HT-29 (cell line): Measurements from ENCODE around the gene RAB11A. TPM values are rescaled to one million over a fixed set of nuclear protein-coding genes. Genes with fewer than 3 reads are reported as not detected.
A peak's percentile ranks its signal among the peaks of the same experiment; 100 is the strongest.

Experiments used
- DNase-seq: peaks from one replicate; pipeline ENCODE4 v3.0.0-alpha.2; 2015; ENCODE audit warnings: low spot score
- total RNA-seq: library from RNA; depleted of rRNA; stranded (reverse); fragments of >200 nt; shearing (Covaris generic); gene quantifications from 2 replicates; pipeline ENCODE4 v1.2.3, GENCODE V29; 2014

Gene RAB11A
- total RNA-seq, 1 experiment from 2014 or later = 233 TPM

- no peak for DNase-seq
Observed at GRCh38 chr15:65916041-65916663, 46.9 kb downstream of the RAB11A start.

GRCh38 chr15:65916664-65917406, 47.5 kb downstream of the RAB11A start:
- DNase-seq = peak; percentile 80

GRCh38 chr15:65917407-65917756, 48.1 kb downstream of the RAB11A start:
- no peak for DNase-seq

GRCh38 chr15:65917936-65918335, 48.6 kb downstream of the RAB11A start:
- DNase-seq = no peak

- DNase-seq = no peak
Observed at GRCh38 chr15:65918357-65918920, 49.1 kb downstream of the RAB11A start.

- DNase-seq = no peak
Observed at GRCh38 chr15:65918945-65919344, 49.7 kb downstream of the RAB11A start.

- no peak for DNase-seq
Observed at GRCh38 chr15:65919353-65919752, 50.1 kb downstream of the RAB11A start.

GRCh38 chr15:65920121-65920520, 50.8 kb downstream of the RAB11A start:
- DNase-seq = no peak

GRCh38 chr15:65920825-65921309, 51.6 kb downstream of the RAB11A start:
- no peak for DNase-seq

- no peak for DNase-seq
Observed at GRCh38 chr15:65921780-65922179, 52.5 kb downstream of the RAB11A start.

GRCh38 chr15:65922621-65923020, 53.3 kb downstream of the RAB11A start:
- DNase-seq = no peak

- no peak for DNase-seq
Observed at GRCh38 chr15:65923264-65923663, 54.0 kb downstream of the RAB11A start.

- no peak for DNase-seq
Observed at GRCh38 chr15:65924004-65924403, 54.7 kb downstream of the RAB11A start.

- DNase-seq = no peak
Observed at GRCh38 chr15:65925338-65925737, 56.0 kb downstream of the RAB11A start.

GRCh38 chr15:65926459-65926858, 57.2 kb downstream of the RAB11A start:
- no peak for DNase-seq

- no peak for DNase-seq
Observed at GRCh38 chr15:65926899-65927298, 57.6 kb downstream of the RAB11A start.

- peak; percentile 28 for DNase-seq
Observed at GRCh38 chr15:65927545-65927944, 58.3 kb downstream of the RAB11A start.

- no peak for DNase-seq
Observed at GRCh38 chr15:65929573-65929972, 60.3 kb downstream of the RAB11A start.

GRCh38 chr15:65930134-65930533, 60.8 kb downstream of the RAB11A start:
- no peak for DNase-seq

- DNase-seq = no peak
Observed at GRCh38 chr15:65931221-65931620, 61.9 kb downstream of the RAB11A start.

GRCh38 chr15:65935391-65935790, 66.1 kb downstream of the RAB11A start:
- DNase-seq = no peak

GRCh38 chr15:65936282-65936681, 67.0 kb downstream of the RAB11A start:
- no peak for DNase-seq

- DNase-seq = no peak
Observed at GRCh38 chr15:65937054-65937453, 67.8 kb downstream of the RAB11A start.
